HL-60 (cell line): ENCODE results near the gene FRMD5.

ENCODE experiments used
- POLR2AphosphoS5 ChIP-seq: IDR thresholded peaks from 2 replicates; pipeline ENCODE4 v1.6.1; 2012; ENCODE audit warnings: low read depth
- TF ChIP-seq, protein P1 (sequence below): IDR thresholded peaks from one replicate; pipeline ENCODE4 v1.5.1; 2011; ENCODE audit warnings: low read length, control low read depth, inconsistent platforms; ENCODE audit not compliant: insufficient read depth
- TF ChIP-seq, protein P2 (sequence below): IDR thresholded peaks from 2 replicates; pipeline ENCODE4 v1.6.1; 2012; ENCODE audit warnings: low read depth; ENCODE audit not compliant: insufficient replicate concordance

DNA sequence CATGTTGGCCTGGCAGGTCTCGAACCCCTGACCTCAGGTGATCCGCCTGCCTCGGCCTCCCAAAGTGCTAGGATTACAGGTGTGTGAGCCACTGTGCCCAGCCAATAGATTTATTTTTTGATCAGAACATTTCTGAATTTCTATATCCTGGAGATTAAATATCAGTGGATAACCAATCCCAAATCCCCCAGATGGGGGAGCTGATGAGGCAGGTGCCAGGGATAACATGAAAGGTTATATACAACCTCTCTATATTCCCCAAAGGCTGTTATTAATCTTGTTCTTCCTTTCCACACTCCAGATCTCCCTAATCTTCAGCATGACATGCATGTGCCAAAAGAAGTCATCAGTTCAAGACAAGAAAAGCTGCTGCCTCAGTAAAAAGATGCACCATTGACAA is 256.0 kb downstream of the FRMD5 start:
- TF ChIP-seq, protein P1, sequence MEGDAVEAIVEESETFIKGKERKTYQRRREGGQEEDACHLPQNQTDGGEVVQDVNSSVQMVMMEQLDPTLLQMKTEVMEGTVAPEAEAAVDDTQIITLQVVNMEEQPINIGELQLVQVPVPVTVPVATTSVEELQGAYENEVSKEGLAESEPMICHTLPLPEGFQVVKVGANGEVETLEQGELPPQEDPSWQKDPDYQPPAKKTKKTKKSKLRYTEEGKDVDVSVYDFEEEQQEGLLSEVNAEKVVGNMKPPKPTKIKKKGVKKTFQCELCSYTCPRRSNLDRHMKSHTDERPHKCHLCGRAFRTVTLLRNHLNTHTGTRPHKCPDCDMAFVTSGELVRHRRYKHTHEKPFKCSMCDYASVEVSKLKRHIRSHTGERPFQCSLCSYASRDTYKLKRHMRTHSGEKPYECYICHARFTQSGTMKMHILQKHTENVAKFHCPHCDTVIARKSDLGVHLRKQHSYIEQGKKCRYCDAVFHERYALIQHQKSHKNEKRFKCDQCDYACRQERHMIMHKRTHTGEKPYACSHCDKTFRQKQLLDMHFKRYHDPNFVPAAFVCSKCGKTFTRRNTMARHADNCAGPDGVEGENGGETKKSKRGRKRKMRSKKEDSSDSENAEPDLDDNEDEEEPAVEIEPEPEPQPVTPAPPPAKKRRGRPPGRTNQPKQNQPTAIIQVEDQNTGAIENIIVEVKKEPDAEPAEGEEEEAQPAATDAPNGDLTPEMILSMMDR = no peak
- TF ChIP-seq, protein P2, sequence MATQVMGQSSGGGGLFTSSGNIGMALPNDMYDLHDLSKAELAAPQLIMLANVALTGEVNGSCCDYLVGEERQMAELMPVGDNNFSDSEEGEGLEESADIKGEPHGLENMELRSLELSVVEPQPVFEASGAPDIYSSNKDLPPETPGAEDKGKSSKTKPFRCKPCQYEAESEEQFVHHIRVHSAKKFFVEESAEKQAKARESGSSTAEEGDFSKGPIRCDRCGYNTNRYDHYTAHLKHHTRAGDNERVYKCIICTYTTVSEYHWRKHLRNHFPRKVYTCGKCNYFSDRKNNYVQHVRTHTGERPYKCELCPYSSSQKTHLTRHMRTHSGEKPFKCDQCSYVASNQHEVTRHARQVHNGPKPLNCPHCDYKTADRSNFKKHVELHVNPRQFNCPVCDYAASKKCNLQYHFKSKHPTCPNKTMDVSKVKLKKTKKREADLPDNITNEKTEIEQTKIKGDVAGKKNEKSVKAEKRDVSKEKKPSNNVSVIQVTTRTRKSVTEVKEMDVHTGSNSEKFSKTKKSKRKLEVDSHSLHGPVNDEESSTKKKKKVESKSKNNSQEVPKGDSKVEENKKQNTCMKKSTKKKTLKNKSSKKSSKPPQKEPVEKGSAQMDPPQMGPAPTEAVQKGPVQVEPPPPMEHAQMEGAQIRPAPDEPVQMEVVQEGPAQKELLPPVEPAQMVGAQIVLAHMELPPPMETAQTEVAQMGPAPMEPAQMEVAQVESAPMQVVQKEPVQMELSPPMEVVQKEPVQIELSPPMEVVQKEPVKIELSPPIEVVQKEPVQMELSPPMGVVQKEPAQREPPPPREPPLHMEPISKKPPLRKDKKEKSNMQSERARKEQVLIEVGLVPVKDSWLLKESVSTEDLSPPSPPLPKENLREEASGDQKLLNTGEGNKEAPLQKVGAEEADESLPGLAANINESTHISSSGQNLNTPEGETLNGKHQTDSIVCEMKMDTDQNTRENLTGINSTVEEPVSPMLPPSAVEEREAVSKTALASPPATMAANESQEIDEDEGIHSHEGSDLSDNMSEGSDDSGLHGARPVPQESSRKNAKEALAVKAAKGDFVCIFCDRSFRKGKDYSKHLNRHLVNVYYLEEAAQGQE = no peak
- TF ChIP-seq POLR2AphosphoS5 = no peak
